Esophagus squamous epithelium (tissue), 5 donors: ENCODE data around the gene TREH. TPM values are rescaled to one million over a fixed set of nuclear protein-coding genes. Genes with fewer than 3 reads are reported as not detected.

Experiments
- DNase-seq: peaks from one replicate; lab custom pipeline; 2025; lab: John Stamatoyannopoulos, UW
- H3K27ac ChIP-seq, 4 donors: fragments of 200-600 bp; sonication (generic); one replicate each; pipeline ENCODE4 v1.5.1; 2016 to 2019; ENCODE audit warnings: mild to moderate bottlenecking in 1 of 4
- H3K27me3 ChIP-seq, 4 donors: fragments of 200-600 bp; sonication (generic); 1 replicate in 3 of 4; 2 replicates in 1 of 4; pipeline versions ENCODE4 v1.5.1 to v1.6.0; 2017 to 2021; ENCODE audit warnings: antibody characterized with exemption in 1 of 4
- H3K36me3 ChIP-seq, 3 donors: fragments of 200-600 bp; sonication (generic); one replicate each; pipeline ENCODE4 v1.5.1; 2016 to 2019
- H3K4me1 ChIP-seq, 3 donors: fragments of 200-600 bp; sonication (generic); one replicate each; pipeline ENCODE4 v1.5.1; 2017 to 2019
- H3K4me3 ChIP-seq, 4 donors: fragments of 200-600 bp; sonication (generic); 1 replicate in 3 of 4; 2 replicates in 1 of 4; pipeline ENCODE4 v1.5.1; 2016 to 2019; ENCODE audit warnings: mild to moderate bottlenecking in 2 of 4, moderate library complexity in 1 of 4
- H3K9me3 ChIP-seq, 3 donors: fragments of 200-600 bp; sonication (generic); one replicate each; pipeline ENCODE4 v1.5.1; 2016 to 2019
- CTCF ChIP-seq, 6 experiments: fragments of 450-650 bp in 4 of 6; fragments of 200-600 bp in 2 of 6; sonication (generic) in 2 of 6; IDR thresholded peaks; one replicate each; pipeline ENCODE4 v1.5.1; 2016 to 2019; ENCODE audit warnings: antibody characterized with exemption in 6 of 6, mild to moderate bottlenecking in 4 of 6, moderate library complexity in 4 of 6
- POLR2A ChIP-seq, 4 donors: fragments of 450-650 bp; IDR thresholded peaks; one replicate each; pipeline ENCODE4 v1.6.1; 2017; ENCODE audit warnings: antibody characterized with exemption in 4 of 4, mild to moderate bottlenecking in 4 of 4, moderate library complexity in 3 of 4
- WGBS, 2 donors: methylation state at CpG; one replicate each; pipeline ENCODE4 v1.1.5; 2018; 5-methylcytosine and 5-hydroxymethylcytosine counted together
- intact Hi-C: fragments of 100-400 bp; cut with DNase I; formaldehyde crosslinking; loops from one replicate; pipeline ENCODE4 v1.15.0; 2022
- total RNA-seq, 4 donors: library from RNA; depleted of rRNA; stranded (reverse); fragments of >200 nt; gene quantifications; one replicate each; pipeline ENCODE4 v1.1.0, GENCODE V29; 2016
- donor health status: DM: yes; HTN: yes; CAD: no.

Gene TREH
- total RNA-seq, 4 donors from 2014 or later = 0.09 to 0.57 TPM; not detected in 2

GRCh38 chr11:118655486-118656190 is 23.8 kb downstream of the TREH start:
- Histone ChIP-seq H3K9me3 (no peaks in the 10 kb centered on the region), H3K27ac (no peak overlapping the region), H3K4me1 (peaks cover 13 to 24% (median 13%) of the 10 kb centered on the region in 3 donors), H3K4me3 (no peak overlapping the region), H3K27me3 (no peaks in the 10 kb centered on the region), H3K36me3 (peaks cover 0 to 71% (median 8%) of the 10 kb centered on the region in 3 donors)
- intact Hi-C loops = loop anchor here (10.0 kb wide), 1 partner anchor 61 kb away; no protein-coding TSS in a partner anchor
- DNase-seq = no peak
- WGBS, 2 donors = 79 to 86% methylated on average over 7 of the region's 7 CpGs
- no peak for TF ChIP-seq POLR2A (IDR thresholded peaks at IDR 0.05)
- no peak for TF ChIP-seq CTCF (IDR thresholded peaks at IDR 0.05)

- H3K27me3 ChIP-seq = no peaks in the 10 kb centered on the region
- 78 to 87% methylated on average over 8 of the region's 8 CpGs for whole genome bisulfite sequencing, 2 donors
- DNase-seq = no peak
- TF ChIP-seq CTCF (IDR thresholded peaks at IDR 0.05) (no peak), POLR2A (IDR thresholded peaks at IDR 0.05) (no peak)
- peaks cover 0 to 89% (median 15%) of the 10 kb centered on the region in 3 donors for H3K36me3 ChIP-seq
- H3K9me3 ChIP-seq = no peaks in the 10 kb centered on the region
- intact Hi-C loops = loop anchor here (10.0 kb wide), 1 partner anchor 59 kb away; no protein-coding TSS in a partner anchor
- peaks cover 0 to 6% (median 3%) of the 10 kb centered on the region in 3 donors for H3K4me1 ChIP-seq
- no peak overlapping the region for H3K4me3 ChIP-seq
- H3K27ac ChIP-seq = no peak overlapping the region
Measured at GRCh38 chr11:118653684-118654390, 25.6 kb downstream of the TREH start.

- H3K4me1 ChIP-seq = no peaks in the 10 kb centered on the region
- no peaks in the 10 kb centered on the region for H3K27me3 ChIP-seq
- no peak overlapping the region for H3K4me3 ChIP-seq
- peaks cover 0 to 98% (median 15%) of the 10 kb centered on the region in 3 donors for H3K36me3 ChIP-seq
- no peak for DNase-seq
- intact Hi-C loops = loop anchor here (10.0 kb wide), 1 partner anchor 58 kb away; no protein-coding TSS in a partner anchor
- WGBS, 2 donors = 51 to 56% methylated on average over 4 of the region's 4 CpGs
- TF ChIP-seq POLR2A (IDR thresholded peaks at IDR 0.05) (no peak), CTCF (IDR thresholded peaks at IDR 0.05) (no peak)
- no peaks in the 10 kb centered on the region for H3K9me3 ChIP-seq
- no peak overlapping the region for H3K27ac ChIP-seq
Measured at GRCh38 chr11:118652681-118653181, 26.7 kb downstream of the TREH start.

- Histone ChIP-seq H3K27me3 (no peaks in the 10 kb centered on the region), H3K9me3 (no peaks in the 10 kb centered on the region), H3K27ac (no peak overlapping the region), H3K4me3 (no peak overlapping the region), H3K4me1 (no peaks in the 10 kb centered on the region), H3K36me3 (peaks cover 0 to 98% (median 15%) of the 10 kb centered on the region in 3 donors)
- DNase-seq = no peak
- TF ChIP-seq POLR2A (IDR thresholded peaks at IDR 0.05) (no peak), CTCF (IDR thresholded peaks at IDR 0.05) (no peak)
- WGBS, 2 donors = 80 to 89% methylated on average over 2 to 3 of the region's 3 CpGs
- intact Hi-C loops = loop anchor here (10.0 kb wide), 1 partner anchor 57 kb away; no protein-coding TSS in a partner anchor
Measured at GRCh38 chr11:118651820-118652219, 27.6 kb downstream of the TREH start.
